Panc1 (cell line): ENCODE data around the gene HOXD3.

Source experiments
- POLR2AphosphoS5 ChIP-seq: IDR thresholded peaks from 2 replicates; pipeline ENCODE4 v1.6.1; 2012; ENCODE audit warnings: mild to moderate bottlenecking, low read depth, low read length, moderate library complexity
- REST ChIP-seq, 2 experiments: IDR thresholded peaks; 2 replicates each; pipeline ENCODE4 v1.6.1; 2011 to 2012; ENCODE audit warnings: low read depth in 2 of 2, control low read depth in 1 of 2, low read length in 1 of 2, mild to moderate bottlenecking in 1 of 2, moderate library complexity in 1 of 2; ENCODE audit not compliant: insufficient read depth in 1 of 2
- SIN3A ChIP-seq: IDR thresholded peaks from 2 replicates; pipeline ENCODE4 v1.6.1; 2012; ENCODE audit warnings: low read depth, mild to moderate bottlenecking, low read length, moderate library complexity, borderline replicate concordance; ENCODE audit not compliant: insufficient read depth
- TCF7L2 ChIP-seq: IDR thresholded peaks from 2 replicates; pipeline ENCODE4 v1.6.1; 2011; ENCODE audit warnings: mild to moderate bottlenecking, low read depth, low read length, inconsistent platforms
- TF ChIP-seq, protein P1 (sequence below): fragments of 450-650 bp; IDR thresholded peaks from 2 replicates; pipeline ENCODE4 v1.5.1; 2017; ENCODE audit warnings: mild to moderate bottlenecking

DNA sequence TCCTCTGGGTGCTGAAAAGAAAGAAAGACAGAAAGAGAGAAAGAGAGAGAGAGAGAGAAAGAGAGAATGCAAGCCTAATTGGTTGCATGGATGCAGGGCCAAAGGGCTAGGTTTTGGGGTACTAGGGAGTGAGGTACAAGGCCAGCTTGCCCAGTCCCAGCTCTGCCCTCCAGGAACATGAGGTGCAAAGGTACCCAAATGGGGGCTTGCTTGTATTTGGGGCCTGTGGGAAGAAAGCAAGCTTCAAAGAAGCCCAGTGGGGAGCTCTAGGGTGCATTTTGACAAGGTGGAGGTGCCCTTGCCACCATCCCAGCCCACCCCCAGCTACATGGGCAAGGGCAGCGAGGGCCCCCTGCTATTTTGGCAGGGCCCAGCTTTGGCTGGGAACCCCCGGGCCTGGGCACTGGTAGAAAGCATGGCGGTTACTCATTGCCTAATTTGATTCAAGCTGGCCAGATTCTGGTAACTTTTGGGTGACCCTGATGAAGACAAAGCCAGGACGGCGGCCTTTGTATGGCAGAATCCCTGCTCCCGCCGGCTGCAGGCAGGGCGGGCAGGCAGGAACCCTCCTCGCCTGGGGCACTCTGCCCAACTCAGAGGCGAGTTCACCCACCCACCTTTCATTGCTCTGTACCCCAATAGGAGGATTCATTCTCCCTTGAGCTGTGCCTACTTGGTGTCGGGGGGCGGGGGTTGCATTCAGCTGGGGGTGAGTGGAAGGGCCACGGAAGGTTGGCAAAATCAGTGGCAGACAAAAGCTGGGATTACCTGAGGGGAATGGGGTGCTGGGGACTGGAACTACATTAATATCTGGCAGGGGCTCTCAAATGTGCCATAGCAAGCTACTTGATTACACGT lies 6.3 kb upstream of the HOXD3 start:
- TF ChIP-seq REST (IDR thresholded peaks at IDR 0.05; ENCODE audit: insufficient read depth in 1 of 2, low read depth in 2 of 2, low read length in 1 of 2) (no peak), SIN3A (no peak), POLR2AphosphoS5 (no peak), TCF7L2 (no peak)
- TF ChIP-seq, protein P1, sequence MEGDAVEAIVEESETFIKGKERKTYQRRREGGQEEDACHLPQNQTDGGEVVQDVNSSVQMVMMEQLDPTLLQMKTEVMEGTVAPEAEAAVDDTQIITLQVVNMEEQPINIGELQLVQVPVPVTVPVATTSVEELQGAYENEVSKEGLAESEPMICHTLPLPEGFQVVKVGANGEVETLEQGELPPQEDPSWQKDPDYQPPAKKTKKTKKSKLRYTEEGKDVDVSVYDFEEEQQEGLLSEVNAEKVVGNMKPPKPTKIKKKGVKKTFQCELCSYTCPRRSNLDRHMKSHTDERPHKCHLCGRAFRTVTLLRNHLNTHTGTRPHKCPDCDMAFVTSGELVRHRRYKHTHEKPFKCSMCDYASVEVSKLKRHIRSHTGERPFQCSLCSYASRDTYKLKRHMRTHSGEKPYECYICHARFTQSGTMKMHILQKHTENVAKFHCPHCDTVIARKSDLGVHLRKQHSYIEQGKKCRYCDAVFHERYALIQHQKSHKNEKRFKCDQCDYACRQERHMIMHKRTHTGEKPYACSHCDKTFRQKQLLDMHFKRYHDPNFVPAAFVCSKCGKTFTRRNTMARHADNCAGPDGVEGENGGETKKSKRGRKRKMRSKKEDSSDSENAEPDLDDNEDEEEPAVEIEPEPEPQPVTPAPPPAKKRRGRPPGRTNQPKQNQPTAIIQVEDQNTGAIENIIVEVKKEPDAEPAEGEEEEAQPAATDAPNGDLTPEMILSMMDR = no peak
